Left renal pelvis (tissue), 4 donors: ENCODE data around the gene GJA4. TPM values are rescaled to one million over a fixed set of nuclear protein-coding genes. Genes with fewer than 3 reads are reported as not detected.

Source experiments
- DNase-seq, 4 donors: peaks; one replicate each; pipeline ENCODE4 v3.0.0-alpha.2; 2013; ENCODE audit warnings: low read depth in 4 of 4, low spot score in 3 of 4
- polyA plus RNA-seq, 4 donors: library from polyadenylated mRNA; unstranded; fragments of 120-200 nt; gene quantifications; one replicate each; pipeline ENCODE4 v1.2.1, GENCODE V29; 2013; ENCODE audit not compliant: insufficient read length in 4 of 4

GJA4 gene
- polyA plus RNA-seq = 10 to 100 TPM; 15.9 to 19.7 (median 17.7) TPM

DNA sequence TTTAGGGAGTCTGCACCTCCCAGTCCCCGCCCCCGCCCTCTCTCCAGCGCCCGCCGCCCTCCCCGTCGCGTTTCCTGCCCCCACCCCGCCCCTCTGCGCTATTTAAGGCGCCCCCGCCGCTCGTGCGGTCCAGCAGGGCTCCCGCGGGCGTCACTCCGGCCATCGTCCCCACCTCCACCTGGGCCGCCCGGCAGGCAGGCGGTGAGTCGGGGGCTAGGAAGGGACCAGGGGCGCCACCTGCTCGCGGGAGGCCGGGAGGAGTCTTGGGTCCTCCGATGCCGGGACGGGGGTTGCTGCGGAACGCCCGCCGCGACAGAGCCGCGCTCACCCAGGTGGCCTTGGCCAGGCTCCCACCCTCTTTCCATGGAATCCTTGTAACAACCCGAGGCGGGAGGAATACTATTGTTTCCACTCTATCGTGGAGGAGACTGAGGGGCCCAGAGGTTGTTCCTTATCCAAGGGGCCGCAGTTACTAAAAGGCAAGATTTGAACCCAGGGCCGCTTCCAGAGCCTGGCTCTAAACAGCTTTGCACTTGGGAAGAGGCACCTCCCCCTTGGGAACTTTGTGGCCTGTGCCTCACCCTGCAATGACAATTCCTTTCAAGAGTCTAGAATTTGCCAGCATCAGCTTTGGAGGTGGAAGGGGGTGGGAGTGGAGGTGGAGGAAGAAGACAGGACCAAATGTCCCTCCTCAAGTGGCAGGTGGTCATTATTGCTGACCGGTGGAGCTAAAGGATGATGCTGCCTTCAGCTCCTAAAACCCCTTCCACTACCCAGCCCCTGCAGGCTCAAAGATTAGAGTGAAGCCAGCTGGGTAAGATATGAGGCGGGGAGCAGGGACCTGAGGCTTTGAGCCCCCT is at the start of gene GJA4:
TSS of gene GJA4 (plus strand) at position 132 of the 860 bp plus-strand sequence. CDS start 1,215 bp downstream, outside the sequence.
- DNase-seq = no peak

DNA sequence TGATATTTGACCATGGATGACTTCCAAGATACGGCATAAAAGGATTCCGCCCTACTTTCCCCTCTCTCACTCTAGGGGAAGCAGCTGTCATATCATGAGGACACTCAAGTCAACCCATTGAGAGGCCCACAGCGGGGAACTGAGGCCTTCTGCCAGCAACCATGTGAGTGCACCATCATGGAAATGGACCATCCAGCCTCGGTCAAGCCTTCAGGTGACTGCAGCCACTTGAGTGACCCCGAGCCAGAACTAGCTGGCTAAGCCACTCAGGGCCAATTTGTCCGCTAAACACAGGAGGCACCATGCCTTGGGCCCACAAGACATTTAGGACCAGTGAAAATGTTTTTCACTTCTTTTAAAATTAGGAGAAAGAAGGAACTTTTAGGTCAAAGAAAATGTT is 49.0 kb upstream of the GJA4 start:
- DNase-seq = no peak

DNA sequence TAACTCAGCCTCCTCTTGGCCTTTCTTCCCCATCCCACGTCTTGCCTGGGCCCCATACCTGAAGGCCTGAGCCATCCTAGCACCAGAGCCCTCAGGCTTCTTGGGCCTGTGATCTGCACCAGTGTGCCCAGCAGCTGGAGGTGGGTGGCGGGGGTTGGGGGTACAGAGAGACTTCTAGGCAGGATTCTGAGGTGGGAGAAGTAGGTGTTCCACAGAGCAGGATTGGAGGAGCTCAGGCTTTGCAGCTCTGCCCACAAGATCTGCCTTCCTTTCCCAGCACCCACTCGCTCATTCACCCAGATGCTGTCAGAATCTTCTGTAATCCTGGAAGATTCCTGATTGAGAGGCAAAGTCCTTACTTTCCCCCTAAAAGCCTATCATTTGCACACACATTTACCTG is 47.9 kb upstream of the GJA4 start:
- DNase-seq = no peak

DNA sequence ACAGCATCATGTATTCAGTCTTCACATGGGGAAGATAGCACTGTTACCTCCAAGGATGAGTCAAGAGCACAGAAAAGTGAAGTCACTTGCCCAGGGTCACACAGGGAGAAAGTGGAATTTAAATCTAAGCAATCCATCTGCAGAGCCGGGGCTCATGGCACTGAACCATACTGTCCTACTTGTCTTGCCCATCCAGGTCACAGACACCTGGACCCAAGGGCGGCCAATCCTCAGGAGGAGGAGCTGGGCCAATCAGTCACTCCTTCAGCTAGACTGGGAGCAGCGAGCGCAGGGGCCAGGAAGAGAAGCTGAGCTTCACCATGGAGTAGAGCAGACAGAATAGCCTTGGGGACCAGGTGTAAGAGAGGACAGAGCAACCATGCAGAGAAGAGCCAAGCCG is 47.1 kb upstream of the GJA4 start:
- no peak for DNase-seq

DNA sequence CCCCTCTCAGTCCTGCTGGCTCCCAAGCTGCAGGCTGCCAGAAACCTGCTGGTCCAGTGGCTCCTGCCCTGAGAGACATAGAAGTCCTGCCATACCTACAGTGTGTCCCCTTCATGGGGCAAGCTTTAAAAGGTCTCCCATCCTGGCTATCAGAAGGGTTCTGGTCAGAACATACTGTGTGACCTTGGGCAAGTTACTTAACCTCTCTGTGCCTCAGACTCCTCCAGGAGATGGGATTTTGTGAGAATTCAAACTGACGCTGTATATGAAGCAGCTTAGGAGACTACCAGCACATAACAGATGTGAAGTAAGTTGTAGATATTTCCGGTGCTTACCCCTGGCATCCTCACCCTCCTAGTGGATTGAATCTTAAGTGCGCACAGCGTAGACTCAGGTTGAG is 46.7 kb upstream of the GJA4 start:
- no peak for DNase-seq

DNA sequence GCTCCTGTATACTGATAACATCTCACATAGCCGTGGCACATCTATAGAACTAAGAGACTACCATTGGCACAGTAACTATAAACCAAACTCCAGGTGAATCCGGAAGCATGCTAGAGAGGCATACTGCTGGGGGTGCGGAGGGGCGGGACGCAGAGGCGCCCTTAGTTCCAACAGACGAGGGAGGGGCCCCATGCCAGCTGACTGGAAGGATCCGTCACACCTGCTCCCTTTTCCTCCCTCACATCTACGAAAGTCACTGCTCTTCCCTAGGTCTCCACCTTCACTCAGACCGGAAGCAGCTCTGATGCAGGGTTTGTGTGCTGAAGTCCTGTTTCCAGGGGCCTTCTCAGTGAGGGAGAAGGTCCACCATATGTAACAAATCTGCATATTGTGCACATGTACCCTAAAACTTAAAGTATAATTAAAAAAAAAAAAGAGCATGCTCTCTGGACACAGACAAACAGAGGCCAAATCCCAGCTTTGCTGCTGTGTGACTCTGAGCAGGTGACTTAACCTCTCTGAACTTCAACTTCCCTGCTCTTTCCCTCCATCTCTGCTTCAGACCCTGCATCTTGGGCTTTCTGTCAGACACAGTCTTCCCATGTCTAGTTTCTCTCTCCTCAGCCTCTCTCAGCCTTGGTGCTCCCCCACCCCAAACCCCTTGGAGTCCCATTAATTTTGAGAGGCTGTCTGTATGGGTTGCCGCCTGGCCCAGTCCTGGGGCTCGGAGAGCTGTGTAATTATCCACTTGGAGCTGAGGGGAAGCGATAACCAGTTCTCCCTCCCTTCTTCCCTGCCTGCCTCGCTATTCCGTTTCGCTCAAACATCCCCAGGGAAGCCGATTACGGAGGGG is 45.8 kb upstream of the GJA4 start:
- DNase-seq = no peak

DNA sequence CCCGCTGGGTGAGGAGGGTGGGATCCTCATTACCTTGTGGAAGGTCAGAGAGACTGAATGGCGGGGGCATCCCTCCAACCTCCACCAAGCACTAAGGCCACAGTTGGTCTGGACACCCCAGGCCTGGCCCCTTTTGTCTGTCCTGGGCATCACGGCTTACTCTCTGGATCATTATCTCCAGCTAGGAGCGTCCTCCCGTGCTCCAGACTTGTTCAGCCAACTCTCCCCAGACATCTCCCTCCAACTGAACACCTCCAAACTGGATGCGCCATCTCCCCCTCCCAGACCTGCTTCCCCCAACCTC is 45.2 kb upstream of the GJA4 start:
- no peak for DNase-seq

DNA sequence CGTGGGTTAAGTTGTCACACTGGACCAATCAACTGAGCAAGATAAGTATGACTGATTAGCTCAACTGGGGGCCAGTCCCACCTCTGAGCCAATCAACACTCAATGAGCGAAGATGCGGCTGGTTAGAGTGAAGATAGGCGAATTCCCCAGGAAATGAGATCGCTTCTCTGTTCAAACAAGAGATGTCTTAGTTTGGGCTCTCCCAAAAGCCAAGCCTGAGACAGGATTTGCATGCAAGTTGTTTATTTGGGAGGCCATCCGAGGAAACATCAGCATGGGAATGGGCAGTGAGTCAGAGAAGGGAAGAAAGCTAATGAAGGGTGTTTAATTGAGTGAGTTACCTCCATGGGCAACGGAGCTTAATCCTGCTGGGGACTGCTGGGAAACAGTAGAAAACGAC is 42.8 kb upstream of the GJA4 start:
- DNase-seq = no peak

DNA sequence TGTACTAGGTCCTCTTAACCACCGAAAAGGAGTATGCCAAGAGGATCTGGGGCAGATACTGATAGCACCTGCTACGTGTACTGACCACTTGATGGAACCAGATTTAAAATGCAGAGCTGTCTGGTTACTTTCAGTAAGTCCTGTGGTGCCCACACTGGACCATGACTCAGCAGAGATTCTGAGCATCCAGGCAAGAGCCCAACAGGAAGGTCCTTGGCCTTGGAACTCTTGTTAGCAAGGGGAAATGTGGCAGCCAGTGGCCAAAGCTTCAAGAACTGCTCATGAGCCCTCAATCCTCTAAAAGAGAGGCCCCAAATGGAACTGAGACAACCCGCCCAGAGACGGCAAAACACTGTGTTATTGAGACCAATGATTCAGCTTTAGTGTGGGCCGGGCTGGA is 42.2 kb upstream of the GJA4 start:
- DNase-seq = no peak

DNA sequence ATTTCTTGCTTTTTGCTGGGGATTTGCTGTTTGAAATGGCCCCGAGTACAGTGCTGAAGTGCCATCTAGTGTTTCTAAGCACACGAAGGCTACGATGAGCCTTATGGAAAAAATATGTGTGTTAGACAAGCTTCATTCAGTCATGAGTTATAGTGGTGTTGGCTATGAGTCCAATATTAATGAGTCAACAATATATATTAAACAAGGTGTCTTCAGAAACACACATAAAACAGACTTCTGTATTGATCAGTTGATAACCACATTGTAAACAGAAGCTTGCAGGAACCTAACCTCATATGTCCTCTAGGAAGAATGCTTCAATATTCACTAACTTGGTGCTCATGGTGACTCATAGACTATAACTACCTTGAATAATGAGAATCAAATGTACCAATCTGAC is 39.6 kb upstream of the GJA4 start:
- no peak for DNase-seq

DNA sequence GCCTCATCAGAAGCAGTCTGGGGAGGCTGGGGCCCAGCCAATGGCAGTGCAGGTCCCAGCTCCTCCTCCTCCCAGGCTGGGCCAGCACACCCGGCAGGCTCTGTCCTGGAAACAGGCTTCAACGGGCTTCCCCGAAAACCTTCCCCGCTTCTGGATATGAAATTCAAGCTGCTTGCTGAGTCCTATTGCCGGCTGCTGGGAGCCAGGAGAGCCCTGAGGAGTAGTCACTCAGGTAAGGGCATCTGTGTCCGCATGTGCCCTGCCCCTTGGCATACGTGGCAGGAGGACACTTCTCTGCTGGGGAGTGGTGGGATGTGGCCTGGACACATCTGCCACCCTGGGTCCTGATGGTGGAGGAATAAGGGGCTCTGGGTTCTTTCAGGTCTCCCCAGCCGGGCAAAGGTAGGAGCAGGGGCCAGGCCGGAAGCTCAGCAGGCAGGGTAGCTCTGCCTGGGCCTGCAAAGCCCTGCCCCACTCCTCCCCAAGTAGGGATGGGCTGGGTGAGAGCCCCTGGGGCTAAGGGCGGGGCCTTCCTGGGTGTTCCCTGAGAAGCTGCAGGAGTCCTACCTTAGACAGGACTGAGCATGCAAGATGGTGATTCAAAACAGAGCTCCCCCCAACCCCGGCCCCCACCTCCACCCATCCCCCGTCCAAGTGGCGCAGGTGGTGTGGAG is 37.7 kb upstream of the GJA4 start, which contains the start of gene GJB5:
TSS of gene GJB5 (plus strand) at position 84 of the 674 bp plus-strand sequence. CDS start 2,284 bp downstream, outside the sequence.
- DNase-seq = no peak

DNA sequence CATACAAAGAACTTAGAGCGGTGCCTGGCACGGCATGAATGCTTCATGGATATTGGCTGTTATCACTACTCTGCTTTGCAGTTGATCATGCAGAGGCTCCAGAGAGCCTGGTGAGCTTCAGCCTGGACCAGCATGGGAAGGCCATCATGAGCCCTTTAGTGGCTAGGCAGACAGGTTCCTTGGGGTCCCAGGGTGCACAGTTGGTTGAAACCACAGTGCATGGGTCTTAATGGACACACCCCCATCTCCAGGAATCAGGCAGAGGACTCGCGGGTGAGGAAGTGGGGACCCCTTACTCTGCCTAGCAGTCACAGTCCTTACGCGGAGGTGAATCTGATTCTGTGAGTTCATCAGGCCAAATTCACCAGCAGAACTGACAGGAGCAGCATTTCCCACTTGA is 36.8 kb upstream of the GJA4 start:
- no peak for DNase-seq

DNA sequence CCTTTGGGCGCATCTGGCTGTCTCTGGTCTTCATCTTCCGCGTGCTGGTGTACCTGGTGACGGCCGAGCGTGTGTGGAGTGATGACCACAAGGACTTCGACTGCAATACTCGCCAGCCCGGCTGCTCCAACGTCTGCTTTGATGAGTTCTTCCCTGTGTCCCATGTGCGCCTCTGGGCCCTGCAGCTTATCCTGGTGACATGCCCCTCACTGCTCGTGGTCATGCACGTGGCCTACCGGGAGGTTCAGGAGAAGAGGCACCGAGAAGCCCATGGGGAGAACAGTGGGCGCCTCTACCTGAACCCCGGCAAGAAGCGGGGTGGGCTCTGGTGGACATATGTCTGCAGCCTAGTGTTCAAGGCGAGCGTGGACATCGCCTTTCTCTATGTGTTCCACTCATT is 35.4 kb upstream of the GJA4 start:
- DNase-seq = no peak

DNA sequence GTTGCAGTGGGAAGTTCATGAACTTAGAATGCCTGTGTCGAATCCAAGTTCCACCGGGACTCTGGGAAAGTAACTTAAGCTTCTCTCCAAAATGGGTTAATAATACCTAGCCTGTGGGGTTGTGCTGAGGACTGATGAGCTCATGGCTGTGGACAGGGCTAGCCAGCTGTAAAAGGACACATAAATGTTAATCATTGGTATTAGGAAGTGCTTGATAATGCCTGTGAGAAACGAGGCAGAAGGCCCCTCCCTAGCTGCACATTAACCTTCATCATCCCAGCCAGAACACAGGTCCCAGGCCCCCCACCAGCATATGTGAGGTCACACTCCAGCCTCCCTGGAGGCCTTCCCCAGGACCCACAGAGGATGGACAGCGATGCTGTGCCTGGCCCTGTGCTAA is 34.0 kb upstream of the GJA4 start:
- no peak for DNase-seq

DNA sequence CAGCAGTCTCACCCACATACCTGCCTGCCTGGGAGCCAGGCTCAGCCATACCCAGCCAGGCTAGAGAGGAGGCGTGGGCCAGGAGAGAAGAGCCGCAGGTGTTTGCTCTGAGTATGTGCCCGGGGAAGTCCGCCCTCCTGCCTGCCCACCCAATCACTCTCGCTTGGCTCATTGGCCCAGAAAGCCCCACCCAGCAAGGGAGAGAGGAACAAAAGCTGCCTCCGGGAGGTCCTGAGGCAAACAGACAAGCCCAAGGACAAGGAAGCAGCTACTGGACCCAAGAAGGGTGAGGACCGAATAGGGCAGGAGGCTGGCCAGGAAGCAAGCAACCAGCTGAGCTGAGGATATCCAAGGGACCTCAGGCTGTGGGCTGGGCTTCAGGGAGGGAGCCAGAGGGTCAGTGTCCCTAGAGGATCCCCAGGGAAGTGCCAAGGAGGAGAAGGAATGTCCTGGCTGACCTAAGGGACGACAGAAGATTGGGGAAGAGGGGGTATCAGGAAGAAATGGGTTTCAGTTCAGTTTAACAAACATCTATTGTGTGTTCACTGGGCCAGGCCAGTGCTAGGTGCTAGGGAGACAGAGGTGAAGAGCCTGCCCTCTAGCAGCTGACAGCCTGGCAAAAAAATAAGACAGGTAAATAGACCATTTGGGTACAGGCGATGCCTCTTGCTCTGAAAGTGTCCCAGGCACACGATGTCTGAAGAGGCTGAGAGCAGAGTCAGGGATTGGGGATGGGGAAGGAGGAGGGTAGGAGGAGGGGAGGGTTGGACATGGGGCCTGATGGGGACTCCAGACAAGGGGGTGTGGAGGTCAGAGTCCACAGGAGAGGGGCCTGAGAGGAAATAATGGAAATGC is 33.1 kb upstream of the GJA4 start, which contains the start of gene GJB4:
TSS of gene GJB4 (plus strand) at position 238 of the 855 bp plus-strand sequence. CDS start 1,515 bp downstream, outside the sequence.
- no peak for DNase-seq

DNA sequence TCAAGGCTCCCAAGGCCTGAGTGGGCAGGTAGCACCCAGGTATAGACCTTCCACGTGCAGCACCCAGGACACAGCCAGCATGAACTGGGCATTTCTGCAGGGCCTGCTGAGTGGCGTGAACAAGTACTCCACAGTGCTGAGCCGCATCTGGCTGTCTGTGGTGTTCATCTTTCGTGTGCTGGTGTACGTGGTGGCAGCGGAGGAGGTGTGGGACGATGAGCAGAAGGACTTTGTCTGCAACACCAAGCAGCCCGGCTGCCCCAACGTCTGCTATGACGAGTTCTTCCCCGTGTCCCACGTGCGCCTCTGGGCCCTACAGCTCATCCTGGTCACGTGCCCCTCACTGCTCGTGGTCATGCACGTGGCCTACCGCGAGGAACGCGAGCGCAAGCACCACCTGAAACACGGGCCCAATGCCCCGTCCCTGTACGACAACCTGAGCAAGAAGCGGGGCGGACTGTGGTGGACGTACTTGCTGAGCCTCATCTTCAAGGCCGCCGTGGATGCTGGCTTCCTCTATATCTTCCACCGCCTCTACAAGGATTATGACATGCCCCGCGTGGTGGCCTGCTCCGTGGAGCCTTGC is 31.5 kb upstream of the GJA4 start:
- DNase-seq = no peak

DNA sequence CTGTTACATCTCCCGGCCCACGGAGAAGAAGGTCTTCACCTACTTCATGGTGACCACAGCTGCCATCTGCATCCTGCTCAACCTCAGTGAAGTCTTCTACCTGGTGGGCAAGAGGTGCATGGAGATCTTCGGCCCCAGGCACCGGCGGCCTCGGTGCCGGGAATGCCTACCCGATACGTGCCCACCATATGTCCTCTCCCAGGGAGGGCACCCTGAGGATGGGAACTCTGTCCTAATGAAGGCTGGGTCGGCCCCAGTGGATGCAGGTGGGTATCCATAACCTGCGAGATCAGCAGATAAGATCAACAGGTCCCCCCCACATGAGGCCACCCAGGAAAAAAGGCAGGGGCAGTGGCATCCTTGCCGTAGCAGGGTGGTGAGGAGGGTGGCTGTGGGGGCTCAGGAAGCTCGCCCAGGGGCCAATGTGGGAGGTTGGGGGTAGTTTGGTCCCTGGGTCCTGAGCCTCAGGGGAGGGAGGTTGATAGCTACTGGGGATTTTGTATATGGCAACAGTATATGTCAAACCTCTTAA is 31.0 kb upstream of the GJA4 start:
- no peak for DNase-seq

DNA sequence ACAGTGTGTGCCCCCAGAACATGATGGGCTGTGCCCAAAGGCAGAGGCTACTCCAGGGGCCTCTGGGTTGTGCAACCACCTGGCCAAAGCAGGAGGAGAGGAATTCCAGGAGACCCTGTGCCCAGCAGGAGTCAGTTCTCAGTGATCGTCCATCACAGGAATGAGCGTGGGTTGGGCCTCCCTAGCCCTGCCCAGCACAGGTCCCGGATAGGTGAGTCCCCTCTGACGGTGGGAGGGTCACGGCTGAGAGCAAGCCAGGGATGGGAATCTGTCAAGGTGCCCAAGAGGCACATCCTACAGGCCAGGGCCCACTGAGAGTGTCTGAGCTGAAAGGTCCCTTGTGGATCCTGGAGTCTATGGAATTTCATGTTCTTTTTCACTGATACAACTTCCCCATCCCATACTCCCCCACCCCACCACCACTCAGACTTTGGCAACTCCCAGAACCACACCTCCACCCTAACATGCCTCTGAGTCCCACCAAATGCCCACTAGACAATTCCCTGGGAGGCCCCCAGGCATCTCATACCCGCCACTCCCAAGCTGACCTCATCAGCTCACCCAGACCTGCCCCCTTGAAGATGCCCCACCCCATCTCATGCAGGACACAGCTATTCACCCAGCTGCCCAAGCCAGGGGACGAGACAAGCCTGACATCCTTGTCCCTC is 30.2 kb upstream of the GJA4 start:
- DNase-seq = no peak
